Measurements from ENCODE around the gene FAU. TPM values are rescaled to one million over a fixed set of nuclear protein-coding genes. Genes with fewer than 3 reads are reported as not detected.

Gene FAU
- total and polyA plus RNA-seq, 9 of the 15 experiments (the other 6 are each of a cell fraction or from before 2014, with no cell fraction given): 433 to 1,827 (median 942) TPM

- TF ChIP-seq ZEB2 (IDR thresholded peaks at IDR 0.05) (no peak; the same call in 1 of the 2 replicates), ATF2 (CRISPR knock-in tag; IDR thresholded peaks at IDR 0.05) (no peak), FOXP1 (CRISPR knock-in tag; IDR thresholded peaks at IDR 0.05) (no peak), ZNF398 (CRISPR knock-in tag; IDR thresholded peaks at IDR 0.05) (no peak), TEAD1 (CRISPR knock-in tag; IDR thresholded peaks at IDR 0.05) (peak in 1 of 2 experiments; percentile 95; a peak in 1 of 4 replicates), SUPT5H (IDR thresholded peaks at IDR 0.05) (peak; percentile 94), ZBTB49 (CRISPR knock-in tag; IDR thresholded peaks at IDR 0.05; ENCODE audit: borderline replicate concordance) (no peak; the same call in 1 of the 2 replicates), ZNF12 (CRISPR knock-in tag; IDR thresholded peaks at IDR 0.05) (peak; percentile 74; the same call in 1 of the 2 replicates), NCOA4 (IDR thresholded peaks at IDR 0.05; ENCODE audit: partially characterized antibody) (no peak), POLR2G (IDR thresholded peaks at IDR 0.05; ENCODE audit: low read depth, low read length) (peak; percentile 99), PTBP1 (IDR thresholded peaks at IDR 0.05; ENCODE audit: low read depth, low read length) (no peak), RB1 (IDR thresholded peaks at IDR 0.05; ENCODE audit: low read depth) (peak; percentile 66; the same call in 1 of the 2 replicates), MIER1 (IDR thresholded peaks at IDR 0.05; ENCODE audit: low read depth) (no peak), NELFE (IDR thresholded peaks at IDR 0.05; ENCODE audit: insufficient read depth, insufficient read length) (peak; percentile 43), GTF2F1 (IDR thresholded peaks at IDR 0.05; ENCODE audit: low read depth, low read length) (0 out of 2 replicates have a peak, but pooled peaks have one; percentile 83), CREM (IDR thresholded peaks at IDR 0.05; ENCODE audit: low read depth) (peak; percentile 99), ZFX (CRISPR knock-in tag; IDR thresholded peaks at IDR 0.05) (peak; percentile 97), ELF2 (CRISPR knock-in tag; IDR thresholded peaks at IDR 0.05) (no peak), HNRNPLL (IDR thresholded peaks at IDR 0.05; ENCODE audit: low read depth, low read length, poor library complexity, severe bottlenecking) (peak; percentile 86)
- TF ChIP-seq, protein P1, sequence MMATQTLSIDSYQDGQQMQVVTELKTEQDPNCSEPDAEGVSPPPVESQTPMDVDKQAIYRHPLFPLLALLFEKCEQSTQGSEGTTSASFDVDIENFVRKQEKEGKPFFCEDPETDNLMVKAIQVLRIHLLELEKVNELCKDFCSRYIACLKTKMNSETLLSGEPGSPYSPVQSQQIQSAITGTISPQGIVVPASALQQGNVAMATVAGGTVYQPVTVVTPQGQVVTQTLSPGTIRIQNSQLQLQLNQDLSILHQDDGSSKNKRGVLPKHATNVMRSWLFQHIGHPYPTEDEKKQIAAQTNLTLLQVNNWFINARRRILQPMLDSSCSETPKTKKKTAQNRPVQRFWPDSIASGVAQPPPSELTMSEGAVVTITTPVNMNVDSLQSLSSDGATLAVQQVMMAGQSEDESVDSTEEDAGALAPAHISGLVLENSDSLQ (IDR thresholded peaks at IDR 0.05): peak; percentile 78
- TF ChIP-seq, protein P2, sequence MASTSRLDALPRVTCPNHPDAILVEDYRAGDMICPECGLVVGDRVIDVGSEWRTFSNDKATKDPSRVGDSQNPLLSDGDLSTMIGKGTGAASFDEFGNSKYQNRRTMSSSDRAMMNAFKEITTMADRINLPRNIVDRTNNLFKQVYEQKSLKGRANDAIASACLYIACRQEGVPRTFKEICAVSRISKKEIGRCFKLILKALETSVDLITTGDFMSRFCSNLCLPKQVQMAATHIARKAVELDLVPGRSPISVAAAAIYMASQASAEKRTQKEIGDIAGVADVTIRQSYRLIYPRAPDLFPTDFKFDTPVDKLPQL (IDR thresholded peaks at IDR 0.05; ENCODE audit: extremely low read depth, insufficient read length): no peak
Observed at GRCh38 chr11:65121865-65122696, at the start of gene FAU, which contains the start of gene MRPL49 (continued).
